HG02943 (cell line): ENCODE results near the gene IL1RL1.

Experiments used
- ATAC-seq: cut with Tn5 transposase; IDR thresholded peaks from one replicate; pipeline ENCODE4 v1.9.1; 2021; ENCODE audit warnings: mild to moderate bottlenecking, low read depth, moderate library complexity; ENCODE audit not compliant: unreplicated experiment

The IL1RL1 gene

GRCh38 chr2:102334486-102334885, 23.1 kb downstream of the IL1RL1 start:
- ATAC-seq, result no peak

GRCh38 chr2:102335871-102336366, 24.6 kb downstream of the IL1RL1 start:
- no peak for ATAC-seq

GRCh38 chr2:102336502-102336945, 25.2 kb downstream of the IL1RL1 start:
- no peak for ATAC-seq

GRCh38 chr2:102337012-102337411, 25.6 kb downstream of the IL1RL1 start:
- ATAC-seq, result no peak

- ATAC-seq, result no peak
Measured at GRCh38 chr2:102337481-102338386, 26.4 kb downstream of the IL1RL1 start.

- no peak for ATAC-seq
Measured at GRCh38 chr2:102340778-102341177, 29.4 kb downstream of the IL1RL1 start.

GRCh38 chr2:102342888-102343287, 31.5 kb downstream of the IL1RL1 start:
- ATAC-seq, result no peak

- no peak for ATAC-seq
Measured at GRCh38 chr2:102344397-102344796, 33.0 kb downstream of the IL1RL1 start.

GRCh38 chr2:102345329-102345920, 34.1 kb downstream of the IL1RL1 start:
- no peak for ATAC-seq

- ATAC-seq, result no peak
Measured at GRCh38 chr2:102346381-102347130, 35.2 kb downstream of the IL1RL1 start.

GRCh38 chr2:102350137-102350793, 38.9 kb downstream of the IL1RL1 start:
- ATAC-seq, result no peak

GRCh38 chr2:102355526-102356380, 44.4 kb downstream of the IL1RL1 start, which contains the start of gene IL18R1:
Gene IL18R1 (plus strand): TSS chr2:102355796. CDS start chr2:102362661, 6,865 bp downstream.
- peak; percentile 84 for ATAC-seq

- ATAC-seq, result no peak
Measured at GRCh38 chr2:102356381-102356712, 45.0 kb downstream of the IL1RL1 start.

- ATAC-seq, result no peak
Measured at GRCh38 chr2:102356741-102357140, 45.4 kb downstream of the IL1RL1 start.

- no peak for ATAC-seq
Measured at GRCh38 chr2:102357937-102358336, 46.6 kb downstream of the IL1RL1 start.

GRCh38 chr2:102358496-102358895, 47.1 kb downstream of the IL1RL1 start:
- ATAC-seq, result no peak

GRCh38 chr2:102359527-102359926, 48.2 kb downstream of the IL1RL1 start:
- ATAC-seq, result no peak

GRCh38 chr2:102361632-102362241, 50.4 kb downstream of the IL1RL1 start:
- no peak for ATAC-seq

- no peak for ATAC-seq
Measured at GRCh38 chr2:102365763-102366162, 54.4 kb downstream of the IL1RL1 start.
